ENCODE results near the gene NTMT2.

- TF ChIP-seq NFYB (IDR thresholded peaks at IDR 0.05; ENCODE audit: extremely low read depth, insufficient read length) (no peak), TAL1 (IDR thresholded peaks at IDR 0.05) (no peak), ZNF146 (CRISPR knock-in tag; IDR thresholded peaks at IDR 0.05; ENCODE audit: unreplicated experiment) (no peak), POLR2A (conservative IDR thresholded peaks at IDR 0.05) (no peak), C11orf30 (IDR thresholded peaks at IDR 0.05; ENCODE audit: low read depth) (no peak), CTCF (IDR thresholded peaks at IDR 0.05 in 2 of 3, conservative IDR thresholded peaks at IDR 0.05 in 1 of 3; ENCODE audit: insufficient read depth in 2 of 3, low read depth in 1 of 3, low read length in 3 of 3) (no peak), SMAD1 (IDR thresholded peaks at IDR 0.05; ENCODE audit: low read depth, low read length, partially characterized antibody) (no peak), STAT5B (CRISPR knock-in tag; IDR thresholded peaks at IDR 0.05) (no peak), CBX2 (IDR thresholded peaks at IDR 0.05; ENCODE audit: insufficient read depth, low read length, poor library complexity, severe bottlenecking) (no peak), ERF (CRISPR knock-in tag; IDR thresholded peaks at IDR 0.05) (no peak), ILK (tag; IDR thresholded peaks at IDR 0.05; ENCODE audit: borderline replicate concordance, low read depth) (no peak), ARNT (IDR thresholded peaks at IDR 0.05) (no peak)
These were observed 9.3 kb downstream of the NTMT2 start for GRCh38 chr1:170155055-170155454.
